ENCODE measurements around the gene CLSTN2.

The CLSTN2 gene

GRCh38 chr3:140470211-140470610 lies 535.2 kb downstream of the CLSTN2 start:
- Mint-ChIP-seq H3K4me3 (no peak overlapping the region), H3K27me3 (ENCODE audit: low read depth) (peaks cover 8% of the 10 kb centered on the region), H3K9me3 (no peaks in the 10 kb centered on the region), H3K36me3 (ENCODE audit: low read depth) (no peaks in the 10 kb centered on the region), H3K27ac (no peak overlapping the region), H3K4me1 (peaks cover 5% of the 10 kb centered on the region)
- no peak for TF ChIP-seq CTCF (IDR thresholded peaks at IDR 0.05; ENCODE audit: unreplicated experiment in 3 of 3)

- H3K4me1 Mint-ChIP-seq = peaks cover 5% of the 10 kb centered on the region
- H3K36me3 Mint-ChIP-seq (ENCODE audit: low read depth) = no peaks in the 10 kb centered on the region
- no peak overlapping the region for H3K27ac Mint-ChIP-seq
- H3K4me3 Mint-ChIP-seq = no peak overlapping the region
- H3K27me3 Mint-ChIP-seq (ENCODE audit: low read depth) = peaks cover 8% of the 10 kb centered on the region
- no peaks in the 10 kb centered on the region for H3K9me3 Mint-ChIP-seq
- TF ChIP-seq CTCF (IDR thresholded peaks at IDR 0.05; ENCODE audit: unreplicated experiment in 3 of 3) = no peak
Measured at GRCh38 chr3:140470962-140471361, 536.0 kb downstream of the CLSTN2 start.

GRCh38 chr3:140472306-140473020 lies 537.5 kb downstream of the CLSTN2 start:
- Mint-ChIP-seq H3K27me3 (ENCODE audit: low read depth) (peaks cover 8% of the 10 kb centered on the region), H3K4me3 (no peak overlapping the region), H3K9me3 (no peaks in the 10 kb centered on the region), H3K4me1 (peaks cover 4% of the 10 kb centered on the region), H3K27ac (no peak overlapping the region), H3K36me3 (ENCODE audit: low read depth) (no peaks in the 10 kb centered on the region)
- TF ChIP-seq CTCF (IDR thresholded peaks at IDR 0.05; ENCODE audit: unreplicated experiment in 3 of 3) = no peak

- no peak for TF ChIP-seq CTCF (IDR thresholded peaks at IDR 0.05; ENCODE audit: unreplicated experiment in 3 of 3)
- no peak overlapping the region for H3K27ac Mint-ChIP-seq
- H3K27me3 Mint-ChIP-seq (ENCODE audit: low read depth) = no peaks in the 10 kb centered on the region
- no peaks in the 10 kb centered on the region for H3K36me3 Mint-ChIP-seq (ENCODE audit: low read depth)
- H3K4me3 Mint-ChIP-seq = no peak overlapping the region
- peaks cover 25% of the 10 kb centered on the region for H3K9me3 Mint-ChIP-seq
- no peaks in the 10 kb centered on the region for H3K4me1 Mint-ChIP-seq
Measured at GRCh38 chr3:140487566-140487965, 552.6 kb downstream of the CLSTN2 start.

- no peaks in the 10 kb centered on the region for H3K36me3 Mint-ChIP-seq (ENCODE audit: low read depth)
- TF ChIP-seq CTCF (IDR thresholded peaks at IDR 0.05; ENCODE audit: unreplicated experiment in 3 of 3) = no peak
- H3K27ac Mint-ChIP-seq = no peak overlapping the region
- H3K27me3 Mint-ChIP-seq (ENCODE audit: low read depth) = peaks cover 17% of the 10 kb centered on the region
- no peaks in the 10 kb centered on the region for H3K4me1 Mint-ChIP-seq
- H3K9me3 Mint-ChIP-seq = no peaks in the 10 kb centered on the region
- no peak overlapping the region for H3K4me3 Mint-ChIP-seq
Measured at GRCh38 chr3:140493271-140493670, 558.3 kb downstream of the CLSTN2 start.

- Mint-ChIP-seq H3K4me3 (no peak overlapping the region), H3K27me3 (ENCODE audit: low read depth) (peaks cover 17% of the 10 kb centered on the region), H3K27ac (no peak overlapping the region), H3K4me1 (no peaks in the 10 kb centered on the region), H3K36me3 (ENCODE audit: low read depth) (no peaks in the 10 kb centered on the region), H3K9me3 (no peaks in the 10 kb centered on the region)
- no peak for TF ChIP-seq CTCF (IDR thresholded peaks at IDR 0.05; ENCODE audit: unreplicated experiment in 3 of 3)
Measured at GRCh38 chr3:140494970-140495369, 560.0 kb downstream of the CLSTN2 start.
